GM21390 (cell line): ENCODE data around the gene SP110.
"Not testable (repeated sequence)": the region's sequence is repeated elsewhere in the genome, so short reads cannot be mapped to it uniquely, and the experiment has no call there.

Source experiments
- ATAC-seq: cut with Tn5 transposase; IDR thresholded peaks from one replicate; pipeline ENCODE4 v1.9.1; 2021; ENCODE audit not compliant: unreplicated experiment

Gene SP110

DNA sequence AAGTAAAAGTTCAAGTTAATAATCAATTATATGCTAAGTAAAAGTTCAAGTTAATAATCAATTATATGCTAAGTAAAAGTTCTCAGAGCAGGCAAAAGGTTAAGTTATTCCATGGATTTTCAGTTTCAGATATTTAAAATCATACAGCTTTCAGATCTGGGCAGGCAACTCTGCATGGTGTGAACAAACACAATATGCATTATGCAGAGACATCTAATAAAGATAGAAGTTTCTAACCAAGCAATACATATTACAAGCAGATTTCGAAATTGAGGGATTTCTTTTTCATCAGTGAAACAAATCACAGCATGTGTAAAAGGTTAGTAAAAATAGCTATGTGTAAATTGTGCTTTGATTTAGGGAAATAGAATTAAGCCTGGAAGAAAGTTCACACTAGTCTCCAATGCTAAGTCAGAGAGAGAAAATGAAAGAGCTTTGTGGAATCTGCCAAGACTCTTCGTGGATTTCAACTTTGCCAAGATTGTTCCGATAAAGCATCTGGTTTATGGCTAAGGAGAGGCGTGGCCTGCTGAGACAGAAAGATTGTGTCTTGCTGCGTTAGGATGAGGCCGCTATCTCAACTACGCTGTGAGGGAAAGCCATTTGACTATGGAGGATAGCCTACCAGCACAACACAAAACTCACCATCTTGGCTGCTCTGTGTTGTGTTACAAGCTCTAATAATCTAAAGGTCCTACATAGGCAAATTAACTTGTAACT, 91.0 kb downstream of the SP110 start:
- ATAC-seq, result no peak

DNA sequence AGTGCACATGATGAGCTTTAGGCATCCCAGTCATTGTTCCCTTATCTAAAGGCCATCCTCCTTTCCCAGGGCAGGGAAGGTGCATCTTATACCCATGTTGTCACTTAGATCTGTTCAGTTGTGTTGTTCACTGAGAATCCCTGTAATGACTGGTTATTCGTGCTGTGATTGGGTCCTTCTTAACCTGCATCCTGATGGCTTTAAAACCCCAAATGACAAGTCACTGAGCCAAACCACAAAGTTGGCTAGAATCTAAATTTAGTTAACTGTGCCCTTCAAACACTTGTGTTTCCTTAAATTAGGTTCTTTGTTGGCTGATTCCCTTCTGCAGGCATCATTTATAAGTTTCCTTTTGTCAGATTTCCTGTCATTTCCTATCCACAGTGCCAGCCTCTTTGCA, 92.6 kb downstream of the SP110 start:
- no peak for ATAC-seq

DNA sequence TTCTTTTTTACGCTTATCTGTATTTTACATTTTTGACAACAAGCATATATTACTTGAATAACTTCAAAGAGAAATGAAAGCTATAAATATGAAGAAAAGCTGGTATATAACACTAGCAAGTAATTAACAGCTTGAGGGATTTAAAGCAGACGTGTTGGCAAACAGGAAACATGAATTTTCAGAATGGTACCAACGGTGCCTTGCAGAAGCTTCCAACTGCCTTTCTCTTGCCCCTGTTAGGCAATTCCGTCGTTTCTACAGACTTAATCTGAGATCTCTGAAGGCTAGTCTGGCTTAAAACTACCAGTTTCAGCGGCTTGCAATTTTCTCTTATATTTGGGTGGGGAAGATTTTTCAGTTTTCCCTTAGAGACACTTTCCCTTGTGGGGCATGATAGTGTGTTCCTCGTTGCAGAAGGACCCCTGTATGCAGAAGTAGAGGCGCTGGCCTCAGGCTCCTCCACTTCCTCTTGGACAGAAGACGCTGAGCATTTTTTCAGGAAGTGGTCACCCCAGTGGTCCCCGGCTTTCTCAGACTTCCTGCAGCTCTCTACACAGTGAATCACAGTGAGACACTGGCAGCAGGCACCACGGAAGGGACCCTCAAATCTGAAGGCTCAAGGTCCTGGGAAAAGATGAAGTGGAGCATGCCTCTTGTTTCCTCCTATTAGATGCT, 94.9 kb downstream of the SP110 start:
- peak; percentile 74 for ATAC-seq

DNA sequence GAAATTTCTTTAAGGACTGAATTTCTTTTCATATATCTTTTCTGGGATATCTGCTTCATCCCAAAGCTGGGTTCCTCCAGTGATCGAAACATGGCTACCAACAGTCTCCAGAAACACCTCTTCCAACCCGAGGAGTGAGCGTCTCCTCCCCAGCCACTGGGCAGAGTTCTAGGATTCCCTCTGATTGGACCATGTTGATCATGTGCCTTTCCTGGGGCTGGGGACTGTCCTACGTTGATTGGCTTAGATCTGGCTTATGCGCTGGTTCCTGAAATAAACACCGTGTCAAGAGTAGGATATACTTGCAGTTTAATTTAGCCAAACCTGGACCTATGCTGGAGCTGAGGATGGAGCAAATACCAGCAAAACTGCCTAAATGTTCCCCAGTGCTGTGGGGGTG, 95.5 kb downstream of the SP110 start:
- no peak for ATAC-seq

DNA sequence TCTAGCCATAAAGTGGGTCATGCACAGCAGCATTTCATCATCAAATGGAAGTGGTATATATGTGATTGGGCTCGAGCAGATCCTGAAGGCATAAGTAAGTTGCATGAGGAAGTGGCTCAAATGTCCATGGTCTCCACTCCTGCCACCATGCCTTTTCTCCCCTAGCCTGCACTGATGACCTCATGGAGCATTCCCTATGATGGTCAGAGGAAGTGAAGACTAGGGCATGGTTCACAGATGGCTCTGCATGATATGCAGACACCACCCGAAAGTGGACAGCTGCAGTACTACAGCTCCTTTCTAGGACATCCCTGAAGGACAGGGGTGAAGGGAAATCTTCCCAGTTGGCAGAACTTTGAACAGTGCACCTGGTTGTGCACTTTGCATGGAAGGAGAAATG, 99.4 kb downstream of the SP110 start:
- ATAC-seq, result not testable (repeated sequence)

DNA sequence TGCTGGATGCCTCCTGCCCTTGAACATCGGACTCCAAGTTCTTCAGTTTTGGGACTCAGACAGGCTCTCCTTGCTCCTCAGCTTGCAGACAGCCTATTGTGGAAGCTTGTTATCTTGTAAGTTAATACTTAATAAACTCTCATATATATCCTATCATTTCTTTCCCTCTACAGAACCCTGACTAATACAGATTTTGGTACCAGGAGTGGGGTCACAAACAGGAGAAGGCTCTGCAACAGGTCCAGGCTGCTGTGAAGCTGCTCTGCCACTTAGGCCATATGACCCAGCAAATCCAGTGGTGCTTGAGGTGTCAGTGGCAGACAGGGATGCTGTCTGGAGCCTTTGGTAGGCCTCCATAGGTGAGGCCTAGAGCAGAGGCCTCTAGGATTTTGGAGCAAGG, 100.0 kb downstream of the SP110 start:
- not testable (repeated sequence) for ATAC-seq
